ENCODE data around the gene SOX9.

SOX9 gene

GRCh38 chr17:72120642-72121163, at the start of gene SOX9:
SOX9 (plus strand) TSS chr17:72121020; CDS start chr17:72121392, 372 bp downstream.
- peak; percentile 91 for DNase-seq

- DNase-seq, result no peak
Observed at GRCh38 chr17:72071330-72071729, 49.5 kb upstream of the SOX9 start.

DNA sequence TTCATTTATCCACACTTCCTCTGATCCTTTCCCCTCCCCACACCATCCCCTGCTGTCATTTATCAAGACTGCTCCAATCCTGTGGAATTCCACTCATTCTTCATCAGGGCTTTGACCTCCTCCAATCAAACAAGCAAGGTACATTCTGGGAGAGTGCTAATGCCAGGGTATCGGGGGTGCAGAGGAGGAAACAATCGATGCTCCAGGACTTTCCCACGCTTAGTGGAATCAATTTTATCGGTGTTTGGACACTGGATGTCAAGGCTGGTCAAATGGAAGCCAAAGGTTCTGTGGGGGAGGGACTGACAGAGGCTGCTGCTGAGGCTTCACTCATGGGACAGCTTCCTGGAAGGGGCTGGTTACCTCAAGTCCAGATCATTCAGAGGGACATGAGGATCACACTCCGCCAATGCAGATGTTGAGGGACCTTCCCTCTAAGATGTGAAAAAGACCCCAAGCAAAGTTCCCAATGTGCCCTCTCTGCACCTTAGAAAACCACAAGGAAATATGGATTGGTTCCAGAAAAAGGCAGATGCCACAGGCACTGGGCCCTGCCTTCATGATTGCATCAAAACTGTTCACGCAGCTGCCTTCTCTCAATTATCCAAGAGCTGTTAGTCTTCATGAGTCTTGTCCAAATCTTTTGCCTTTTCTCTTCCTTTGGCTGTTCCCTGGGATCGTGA, 44.7 kb upstream of the SOX9 start:
- DNase-seq, result peak; percentile 14

GRCh38 chr17:72076678-72077030, 44.2 kb upstream of the SOX9 start:
- no peak for DNase-seq

DNA sequence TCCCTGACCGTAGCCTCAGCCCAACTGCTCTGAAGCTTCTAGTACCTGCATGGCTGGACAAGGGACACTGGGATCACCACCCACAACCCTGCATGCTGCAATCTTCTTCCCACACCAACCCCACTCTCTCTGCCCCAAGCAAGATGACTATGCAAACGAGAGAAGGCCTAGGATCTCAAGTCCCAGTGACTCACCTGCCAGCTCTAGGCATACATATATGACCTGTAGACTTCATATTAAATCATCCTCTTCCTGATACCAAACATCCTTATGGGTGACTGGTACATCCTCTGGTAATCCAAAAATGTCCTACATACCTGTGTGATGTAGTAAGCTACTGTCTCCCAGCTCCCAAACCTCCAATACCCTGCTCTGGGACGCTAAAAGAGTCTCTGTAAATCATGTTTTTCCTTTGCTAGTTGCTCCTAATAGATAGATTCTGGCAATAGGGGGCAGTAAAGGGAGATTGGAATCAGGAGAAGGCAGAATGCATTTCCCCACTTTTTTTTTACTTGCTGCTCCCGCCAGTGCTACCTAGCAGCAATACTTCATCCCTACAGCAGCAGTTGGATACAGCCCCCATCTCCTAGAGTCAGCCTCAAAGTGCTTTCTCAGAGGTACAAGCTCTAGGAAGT, 43.4 kb upstream of the SOX9 start:
- no peak for DNase-seq

GRCh38 chr17:72079700-72080099, 41.1 kb upstream of the SOX9 start:
- DNase-seq, result no peak

DNA sequence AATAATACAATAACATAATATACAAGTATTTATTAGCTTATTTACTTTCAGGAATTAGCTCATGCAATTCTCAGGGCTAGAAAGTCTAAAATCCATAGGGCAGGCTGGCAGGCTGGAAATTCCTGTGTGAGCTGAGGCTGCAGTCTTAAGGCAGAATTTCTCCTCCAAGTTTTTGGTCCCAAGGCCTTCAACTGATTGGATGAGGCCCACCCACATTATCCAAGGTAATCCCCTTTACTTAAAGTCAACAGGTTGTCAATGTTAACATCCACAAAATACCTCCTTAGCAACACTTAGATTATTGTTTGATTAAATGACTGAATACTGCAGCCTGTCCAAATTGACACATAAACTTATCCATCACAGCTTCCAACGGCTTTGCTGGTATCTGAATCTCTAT, 32.9 kb upstream of the SOX9 start:
- no peak for DNase-seq

- DNase-seq, result no peak
Observed at GRCh38 chr17:72089453-72089987, 31.3 kb upstream of the SOX9 start.

DNA sequence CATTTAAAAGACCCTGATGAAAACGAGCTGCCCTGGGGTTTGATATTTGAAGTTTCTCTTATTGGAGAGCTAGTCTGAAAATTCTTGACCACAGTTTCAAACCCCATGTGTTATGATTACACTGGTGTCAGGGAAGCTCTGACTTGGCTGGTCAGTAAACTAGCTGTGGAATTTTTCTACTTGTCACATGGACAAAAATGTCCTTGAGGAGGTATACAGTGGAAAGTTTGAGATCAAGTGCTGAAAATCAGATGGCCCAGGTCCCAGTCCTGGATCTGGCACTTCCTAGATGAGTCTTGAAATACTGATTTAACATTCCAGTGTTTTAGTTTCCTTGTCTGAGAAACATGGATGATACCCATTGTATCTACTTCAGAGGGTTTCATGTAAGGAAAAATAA, 30.7 kb upstream of the SOX9 start:
- DNase-seq, result no peak

DNA sequence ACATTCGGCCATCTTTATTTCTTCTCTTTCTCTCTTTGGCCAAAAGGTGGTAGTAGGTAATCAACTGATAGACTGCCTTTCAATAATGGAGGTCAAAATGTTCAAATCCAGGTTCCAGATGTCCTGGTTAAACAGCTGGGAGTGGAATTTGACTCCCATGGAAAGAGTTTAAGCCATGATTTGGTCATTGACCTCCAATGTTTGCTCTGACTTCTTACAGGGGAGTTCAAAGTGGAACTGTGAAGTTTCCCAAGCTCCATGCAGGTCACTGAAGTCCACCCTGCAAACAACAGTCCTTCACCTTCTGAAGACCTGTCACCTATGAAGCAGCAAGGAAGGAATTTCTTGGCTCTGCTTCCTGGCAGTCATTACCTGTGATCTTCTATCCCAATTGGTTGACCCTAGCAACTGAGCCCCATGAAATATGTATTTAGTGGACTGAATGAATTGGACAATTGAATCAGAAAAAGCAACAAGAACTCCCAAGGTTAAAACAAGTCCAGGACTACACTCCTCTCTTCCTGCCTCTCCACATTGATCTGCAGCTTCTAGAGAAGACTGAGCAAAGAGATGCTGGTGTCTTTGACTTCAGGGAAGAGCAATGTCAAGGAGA, 28.0 kb upstream of the SOX9 start:
- no peak for DNase-seq

DNA sequence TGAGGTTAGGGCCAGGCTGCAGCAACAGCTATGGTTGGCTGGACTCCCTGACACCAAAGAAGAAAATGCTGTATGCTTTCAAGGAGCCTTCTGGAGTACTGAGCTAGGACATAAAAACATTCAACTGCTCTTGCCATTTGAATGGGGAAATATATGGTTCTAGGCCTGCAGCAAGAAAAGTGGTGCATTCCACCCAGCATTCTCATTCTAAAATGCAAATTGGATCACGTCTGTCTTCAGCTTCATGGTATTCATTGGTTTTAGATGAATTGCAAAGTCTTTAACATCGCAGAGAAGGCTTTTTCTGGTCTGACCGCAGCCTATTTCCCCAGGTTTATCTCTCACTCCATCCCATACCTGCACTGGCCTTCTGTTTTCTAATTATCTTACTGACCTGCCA, 27.1 kb upstream of the SOX9 start:
- DNase-seq, result no peak

GRCh38 chr17:72095316-72095715, 25.5 kb upstream of the SOX9 start:
- no peak for DNase-seq

DNA sequence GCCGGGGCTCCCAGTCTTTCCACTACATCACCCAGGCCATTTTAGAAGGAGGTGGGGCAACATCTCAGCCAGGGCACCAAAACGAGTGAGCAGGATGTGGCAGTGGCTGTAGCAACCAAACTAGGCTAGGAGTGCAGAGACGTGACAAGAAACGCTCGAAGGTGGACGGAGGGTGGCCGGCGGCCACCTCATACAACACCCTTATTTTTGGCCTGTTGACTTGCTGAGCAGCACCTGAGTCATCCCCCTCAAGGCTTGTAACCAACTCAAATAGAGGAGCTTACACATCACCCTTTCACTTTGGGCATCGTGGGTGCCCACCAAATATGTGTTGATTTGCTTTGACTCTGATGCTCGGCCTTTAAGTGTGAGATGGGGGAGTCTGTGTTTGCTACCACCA, 23.7 kb upstream of the SOX9 start:
- no peak for DNase-seq

- DNase-seq, result no peak
Observed at GRCh38 chr17:72099919-72100318, 20.9 kb upstream of the SOX9 start.

- no peak for DNase-seq
Observed at GRCh38 chr17:72100470-72100869, 20.4 kb upstream of the SOX9 start.

DNA sequence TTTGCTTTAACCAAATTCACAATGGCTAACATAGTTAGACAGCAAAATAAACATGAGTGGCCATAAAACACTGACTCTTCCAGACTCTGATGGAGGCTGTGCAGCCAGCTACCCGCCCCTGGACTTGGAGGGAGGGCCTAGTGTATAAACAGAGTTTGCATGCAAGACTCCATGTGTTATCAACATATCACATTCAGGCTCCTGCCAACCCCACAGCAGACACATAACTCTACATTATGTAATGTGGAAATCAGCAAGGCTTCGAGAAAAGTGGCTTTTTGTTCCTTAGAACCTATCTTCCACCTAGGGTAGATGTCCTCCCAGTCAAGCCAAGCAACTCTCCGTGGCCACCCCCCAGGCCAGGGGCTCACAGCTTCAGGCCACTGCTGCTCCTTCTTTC, 19.3 kb upstream of the SOX9 start:
- no peak for DNase-seq

- DNase-seq, result no peak
Observed at GRCh38 chr17:72102366-72102765, 18.5 kb upstream of the SOX9 start.

DNA sequence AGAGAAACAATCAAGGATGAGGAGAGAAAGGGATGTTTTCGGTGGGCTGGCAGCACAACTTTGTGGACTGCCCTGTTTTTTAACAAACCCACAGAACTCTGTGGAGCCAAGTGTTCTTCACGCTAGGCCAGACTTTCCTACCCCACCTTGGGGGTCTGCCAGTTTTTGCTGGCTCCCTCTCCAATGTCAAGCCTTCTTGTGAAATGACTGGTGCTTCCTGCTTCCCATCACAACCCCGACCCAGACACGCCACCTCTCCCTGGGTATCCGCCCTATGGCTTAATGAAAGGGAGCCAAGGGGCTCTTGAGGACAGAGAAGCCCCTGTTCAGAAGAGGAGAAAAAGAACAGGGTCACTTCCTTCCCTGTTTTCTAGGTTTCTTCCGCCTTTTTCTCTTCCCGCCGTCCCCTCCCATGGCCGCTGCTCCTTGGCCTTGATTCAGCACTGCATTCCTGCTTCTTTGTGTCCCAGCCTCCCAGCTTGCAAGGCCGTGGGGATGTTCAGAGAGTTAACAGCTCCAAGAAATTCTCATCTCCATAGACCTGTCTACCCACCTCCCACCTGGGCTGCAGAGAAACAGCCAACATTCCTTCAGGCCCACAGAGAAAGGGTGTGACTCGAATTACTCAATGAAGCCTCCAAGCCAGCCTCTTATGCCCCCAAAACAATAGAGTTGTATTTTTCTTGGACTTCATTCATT, 16.5 kb upstream of the SOX9 start:
- no peak for DNase-seq

- no peak for DNase-seq
Observed at GRCh38 chr17:72104863-72105234, 16.0 kb upstream of the SOX9 start.

DNA sequence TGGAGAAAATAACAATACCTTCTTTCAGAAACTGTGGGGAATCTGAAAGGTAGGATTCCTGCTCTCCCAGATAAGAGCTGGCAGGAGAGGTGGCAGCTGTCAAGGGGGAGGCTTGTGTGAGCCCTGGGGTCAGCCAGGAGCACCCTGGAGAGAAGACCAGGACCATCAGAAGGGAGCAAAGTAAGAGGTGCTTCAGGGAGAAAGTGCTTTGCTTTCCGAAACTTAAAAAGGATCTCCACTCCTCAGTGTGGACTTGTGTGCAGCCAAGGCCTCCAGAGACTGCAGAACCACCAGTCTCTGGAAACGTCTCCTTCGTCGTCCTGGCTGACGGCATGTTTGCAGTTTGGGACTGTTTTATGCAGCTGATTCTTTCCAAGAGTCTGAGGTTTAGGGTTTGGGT, 13.7 kb upstream of the SOX9 start:
- no peak for DNase-seq

- no peak for DNase-seq
Observed at GRCh38 chr17:72110231-72110941, 10.4 kb upstream of the SOX9 start.

DNA sequence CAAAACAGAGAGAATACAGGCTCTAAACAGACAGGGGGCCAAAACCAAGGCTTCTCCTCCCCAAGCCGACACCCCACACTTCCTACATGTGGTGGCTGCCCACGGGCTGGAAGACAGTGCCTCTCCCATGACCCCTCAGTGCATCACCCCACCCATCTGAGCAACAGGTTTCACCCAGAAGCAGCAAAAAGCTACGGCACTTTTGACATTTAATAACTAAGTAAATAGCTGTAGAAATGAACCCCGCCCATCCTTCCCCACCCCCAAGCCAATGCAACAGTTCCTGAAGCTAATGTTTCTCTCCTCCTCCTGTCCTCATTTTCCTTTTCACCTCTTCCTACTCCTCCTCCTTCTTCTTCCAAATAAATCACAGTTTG, 9.9 kb upstream of the SOX9 start:
- DNase-seq, result no peak

DNA sequence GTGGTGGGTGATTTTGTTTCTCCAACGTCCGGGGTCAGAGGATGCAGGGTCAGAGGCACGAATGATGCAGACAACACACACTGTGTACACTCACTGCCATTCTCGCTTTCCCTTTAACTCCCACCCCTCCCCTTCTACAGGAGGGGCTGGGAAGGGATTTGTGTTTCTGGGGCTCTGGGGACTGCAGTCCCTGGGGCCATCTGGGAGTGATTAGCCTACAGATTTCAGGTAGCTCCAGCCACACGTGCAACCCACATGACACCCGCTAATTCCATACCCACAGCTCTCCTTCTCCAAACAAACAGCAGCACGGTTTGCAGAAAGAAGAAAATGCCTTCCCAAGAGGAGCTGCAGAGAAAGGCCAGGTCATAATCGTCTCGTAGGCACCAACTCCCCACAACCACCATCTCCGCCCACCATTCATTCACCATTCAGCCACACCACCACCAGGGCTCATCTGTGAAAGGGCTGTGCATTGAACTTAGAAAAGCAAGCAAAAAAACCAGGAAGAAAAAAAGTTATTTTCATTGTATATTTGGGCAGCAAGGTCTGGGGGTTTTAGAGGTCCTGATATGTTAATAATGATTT, 9.4 kb upstream of the SOX9 start:
- DNase-seq, result no peak

All from NCI-H1694 treated with DMSO at 0.1 percent for 48 hours (cell line).